Ishikawa (cell line): Measurements from ENCODE around the gene GRAMD2A.
A peak's percentile ranks its signal among the peaks of the same experiment; 100 is the strongest.

Experiments used
- CEBPB ChIP-seq: IDR thresholded peaks from 2 replicates; pipeline ENCODE4 v1.6.1; 2012
- CREB1 ChIP-seq: IDR thresholded peaks from 2 replicates; pipeline ENCODE4 v1.6.1; 2012; ENCODE audit warnings: low read depth
- EGR1 ChIP-seq: IDR thresholded peaks from 2 replicates; pipeline ENCODE4 v1.6.1; 2012
- EP300 ChIP-seq: IDR thresholded peaks from 2 replicates; pipeline ENCODE4 v1.6.1; 2012; ENCODE audit warnings: borderline replicate concordance
- FOXM1 ChIP-seq: IDR thresholded peaks from 2 replicates; pipeline ENCODE4 v1.6.1; 2012; ENCODE audit warnings: low read depth, borderline replicate concordance
- MAX ChIP-seq: IDR thresholded peaks from 2 replicates; pipeline ENCODE4 v1.6.1; 2012
- NFIC ChIP-seq: IDR thresholded peaks from 2 replicates; pipeline ENCODE4 v1.6.1; 2012
- RAD21 ChIP-seq: IDR thresholded peaks from 2 replicates; pipeline ENCODE4 v1.6.1; 2012; ENCODE audit warnings: low read depth
- REST ChIP-seq: IDR thresholded peaks from 2 replicates; pipeline ENCODE4 v1.6.1; 2012; ENCODE audit warnings: low read depth, mild to moderate bottlenecking
- TAF1 ChIP-seq: IDR thresholded peaks from 2 replicates; pipeline ENCODE4 v1.6.1; 2012; ENCODE audit warnings: low read depth, mild to moderate bottlenecking
- TCF12 ChIP-seq: IDR thresholded peaks from 2 replicates; pipeline ENCODE4 v1.6.1; 2012; ENCODE audit warnings: low read depth
- TEAD4 ChIP-seq: IDR thresholded peaks from 2 replicates; pipeline ENCODE4 v1.6.1; 2012
- USF1 ChIP-seq: IDR thresholded peaks from 2 replicates; pipeline ENCODE4 v1.6.1; 2012
- YY1 ChIP-seq: IDR thresholded peaks from 2 replicates; pipeline ENCODE4 v1.6.1; 2012; ENCODE audit warnings: low read depth
- ZBTB7A ChIP-seq: IDR thresholded peaks from 2 replicates; pipeline ENCODE4 v1.6.1; 2012; ENCODE audit warnings: low read depth

Gene GRAMD2A

GRCh38 chr15:72182673-72183072, 14.9 kb downstream of the GRAMD2A start:
- no peak for TF ChIP-seq REST
- TF ChIP-seq CEBPB = peak; percentile 91
- no peak for TF ChIP-seq NFIC
- no peak for TF ChIP-seq TCF12
- TF ChIP-seq MAX = no peak

GRCh38 chr15:72182244-72182643, 15.3 kb downstream of the GRAMD2A start:
- TF ChIP-seq TAF1 (no peak), CEBPB (no peak), TEAD4 (no peak), FOXM1 (no peak), TCF12 (no peak), REST (no peak), YY1 (no peak)

- TF ChIP-seq CEBPB (no peak), TEAD4 (no peak), FOXM1 (no peak)
Measured at GRCh38 chr15:72180761-72181324, 16.7 kb downstream of the GRAMD2A start.

- no peak for TF ChIP-seq EP300
Measured at GRCh38 chr15:72179950-72180581, 17.5 kb downstream of the GRAMD2A start.

DNA sequence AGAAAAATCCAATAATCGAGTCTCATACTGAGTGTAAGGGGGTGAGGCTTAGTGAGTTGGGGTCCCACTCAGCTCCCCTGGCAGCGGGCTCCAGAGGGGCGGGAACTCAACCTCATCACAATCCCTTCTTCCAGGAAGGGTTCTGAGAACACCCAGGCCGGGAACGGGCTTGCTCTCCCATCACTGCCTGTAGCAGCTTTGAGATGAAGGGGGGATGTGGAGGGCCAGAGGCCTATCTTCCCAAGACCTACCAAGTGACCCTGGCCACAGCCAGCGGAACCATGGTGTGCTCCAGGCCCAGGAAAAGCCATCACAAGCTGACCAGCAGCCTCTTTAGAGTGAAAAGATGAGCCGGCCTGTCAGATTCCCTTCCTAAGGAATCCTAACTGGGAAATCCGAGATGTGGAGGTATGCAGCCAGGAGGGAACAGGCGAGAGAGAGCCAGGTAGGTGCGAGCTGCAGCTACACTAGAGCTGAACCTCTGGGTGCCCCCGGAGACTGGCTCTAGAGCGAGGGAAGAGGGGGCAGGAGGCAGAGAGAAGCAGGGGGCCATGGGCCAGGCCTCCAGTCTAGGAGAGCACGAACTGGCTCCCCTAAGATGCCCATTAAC, 18.5 kb downstream of the GRAMD2A start:
- TF ChIP-seq YY1 = no peak
- no peak for TF ChIP-seq USF1
- no peak for TF ChIP-seq CREB1
- TF ChIP-seq EP300 = no peak
- TF ChIP-seq TCF12 = no peak
- no peak for TF ChIP-seq MAX
- TF ChIP-seq NFIC = no peak
- no peak for TF ChIP-seq TAF1
- TF ChIP-seq EGR1 = no peak
- no peak for TF ChIP-seq CEBPB
- no peak for TF ChIP-seq FOXM1
- TF ChIP-seq RAD21 = no peak
- no peak for TF ChIP-seq ZBTB7A
- no peak for TF ChIP-seq TEAD4
- TF ChIP-seq REST = no peak

DNA sequence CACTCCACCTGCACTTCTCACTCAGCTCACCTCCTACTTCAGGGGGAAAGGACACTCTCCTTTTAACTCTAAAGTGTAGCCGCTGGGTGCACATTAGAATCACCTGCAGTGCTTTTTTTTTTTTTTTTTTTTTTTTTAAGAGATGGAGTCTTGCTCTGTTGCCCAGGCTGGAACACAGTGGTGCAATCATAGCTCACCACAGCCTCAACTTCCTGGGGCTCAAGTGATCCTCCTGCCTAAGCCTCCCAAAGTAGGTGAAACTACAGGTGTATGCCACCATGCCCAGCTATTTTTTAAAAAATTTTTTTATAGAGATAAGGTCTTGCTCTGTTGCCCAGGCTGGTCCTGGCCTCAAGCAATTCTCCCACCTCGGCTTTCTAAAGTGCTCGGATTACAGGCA, 20.8 kb downstream of the GRAMD2A start:
- TF ChIP-seq USF1 = no peak
- TF ChIP-seq CEBPB = no peak
- TF ChIP-seq RAD21 = no peak
- TF ChIP-seq EP300 = no peak
- no peak for TF ChIP-seq TEAD4
- TF ChIP-seq TAF1 = no peak
- no peak for TF ChIP-seq NFIC
- TF ChIP-seq CREB1 = no peak
- TF ChIP-seq MAX = no peak
- no peak for TF ChIP-seq YY1
- no peak for TF ChIP-seq FOXM1
- no peak for TF ChIP-seq TCF12
- TF ChIP-seq ZBTB7A = no peak
- no peak for TF ChIP-seq REST
- no peak for TF ChIP-seq EGR1
